Activated T-cell treated with anti-CD3 and anti-CD28 coated beads for 24 hours (primary cell): ENCODE data around the gene BCL2L1.
A peak's percentile ranks its signal among the peaks of the same experiment; 100 is the strongest.

Source experiments
- DNase-seq: peaks from one replicate; pipeline ENCODE4 v3.0.0-alpha.2; 2020; ENCODE audit warnings: low read depth

Gene BCL2L1

DNA sequence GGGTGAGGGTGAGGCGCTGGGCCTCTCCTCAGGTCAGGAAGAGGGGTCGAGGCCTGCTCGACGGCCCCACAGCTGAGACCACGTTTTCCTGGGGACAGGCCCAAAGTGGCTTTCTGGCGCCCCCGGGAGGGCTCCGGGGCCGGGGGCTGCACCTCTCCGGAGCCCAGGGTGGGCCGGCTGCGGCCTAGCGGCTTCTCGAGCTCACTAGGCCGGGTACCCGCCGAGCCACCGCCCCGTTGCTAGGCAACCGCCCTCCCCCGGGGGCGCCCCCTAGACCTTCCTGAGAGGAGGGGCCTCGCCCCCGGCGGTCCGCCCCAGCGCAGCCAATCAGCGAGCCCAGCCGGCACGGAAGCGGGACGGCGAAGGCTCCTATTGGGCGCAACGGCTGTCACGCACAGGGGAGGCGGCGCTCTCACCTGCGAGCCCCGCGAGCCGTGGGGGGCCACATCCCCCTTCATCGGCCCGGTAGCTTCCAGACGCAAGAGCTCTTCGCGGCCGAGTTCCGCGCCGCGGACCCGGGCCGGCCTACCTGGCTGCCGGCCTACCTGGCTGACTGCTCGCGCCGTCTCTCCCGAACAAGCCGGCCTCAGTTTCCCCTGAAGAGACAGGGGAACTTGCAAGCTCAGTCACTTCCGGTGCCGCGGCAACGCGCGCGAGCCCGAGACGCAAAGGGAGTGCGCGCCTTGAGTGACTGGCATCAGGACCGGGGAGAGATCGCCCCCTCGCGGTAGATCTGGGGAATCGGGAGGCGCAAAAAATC, 831 bp upstream of the BCL2L1 start:
- DNase-seq = peak; percentile 99

DNA sequence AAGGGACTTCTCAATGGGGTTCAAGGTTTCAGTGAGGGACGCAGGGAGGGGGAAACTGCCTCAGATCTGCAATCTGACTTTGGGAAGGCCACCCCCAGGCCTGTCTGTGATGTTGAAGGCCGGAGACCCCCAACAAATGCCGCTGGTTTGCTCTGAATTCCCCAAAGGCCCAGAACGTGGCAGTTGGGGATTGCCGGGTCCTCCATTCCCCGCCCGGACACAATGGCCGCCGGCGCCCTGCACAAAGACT, 326 bp upstream of the BCL2L1 start:
- no peak for DNase-seq

DNA sequence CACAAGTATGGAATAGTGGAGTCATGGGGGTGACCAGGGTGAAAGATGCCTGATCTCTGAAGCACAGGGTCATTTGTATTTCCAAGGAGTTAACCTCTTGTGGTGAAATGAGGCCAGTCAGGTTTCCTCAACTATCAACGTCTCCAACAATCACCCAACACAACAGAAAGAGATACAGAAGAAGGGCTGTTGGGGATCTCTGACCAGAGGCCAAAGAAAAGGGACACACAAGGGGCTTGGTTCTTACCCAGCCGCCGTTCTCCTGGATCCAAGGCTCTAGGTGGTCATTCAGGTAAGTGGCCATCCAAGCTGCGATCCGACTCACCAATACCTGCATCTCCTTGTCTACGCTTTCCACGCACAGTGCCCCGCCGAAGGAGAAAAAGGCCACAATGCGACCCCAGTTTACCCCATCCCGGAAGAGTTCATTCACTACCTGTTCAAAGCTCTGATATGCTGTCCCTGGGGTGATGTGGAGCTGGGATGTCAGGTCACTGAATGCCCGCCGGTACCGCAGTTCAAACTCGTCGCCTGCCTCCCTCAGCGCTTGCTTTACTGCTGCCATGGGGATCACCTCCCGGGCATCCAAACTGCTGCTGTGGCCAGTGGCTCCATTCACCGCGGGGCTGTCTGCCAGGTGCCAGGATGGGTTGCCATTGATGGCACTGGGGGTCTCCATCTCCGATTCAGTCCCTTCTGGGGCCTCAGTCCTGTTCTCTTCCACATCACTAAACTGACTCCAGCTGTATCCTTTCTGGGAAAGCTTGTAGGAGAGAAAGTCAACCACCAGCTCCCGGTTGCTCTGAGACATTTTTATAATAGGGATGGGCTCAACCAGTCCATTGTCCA, 1.0 kb downstream of the BCL2L1 start:
- DNase-seq = no peak

DNA sequence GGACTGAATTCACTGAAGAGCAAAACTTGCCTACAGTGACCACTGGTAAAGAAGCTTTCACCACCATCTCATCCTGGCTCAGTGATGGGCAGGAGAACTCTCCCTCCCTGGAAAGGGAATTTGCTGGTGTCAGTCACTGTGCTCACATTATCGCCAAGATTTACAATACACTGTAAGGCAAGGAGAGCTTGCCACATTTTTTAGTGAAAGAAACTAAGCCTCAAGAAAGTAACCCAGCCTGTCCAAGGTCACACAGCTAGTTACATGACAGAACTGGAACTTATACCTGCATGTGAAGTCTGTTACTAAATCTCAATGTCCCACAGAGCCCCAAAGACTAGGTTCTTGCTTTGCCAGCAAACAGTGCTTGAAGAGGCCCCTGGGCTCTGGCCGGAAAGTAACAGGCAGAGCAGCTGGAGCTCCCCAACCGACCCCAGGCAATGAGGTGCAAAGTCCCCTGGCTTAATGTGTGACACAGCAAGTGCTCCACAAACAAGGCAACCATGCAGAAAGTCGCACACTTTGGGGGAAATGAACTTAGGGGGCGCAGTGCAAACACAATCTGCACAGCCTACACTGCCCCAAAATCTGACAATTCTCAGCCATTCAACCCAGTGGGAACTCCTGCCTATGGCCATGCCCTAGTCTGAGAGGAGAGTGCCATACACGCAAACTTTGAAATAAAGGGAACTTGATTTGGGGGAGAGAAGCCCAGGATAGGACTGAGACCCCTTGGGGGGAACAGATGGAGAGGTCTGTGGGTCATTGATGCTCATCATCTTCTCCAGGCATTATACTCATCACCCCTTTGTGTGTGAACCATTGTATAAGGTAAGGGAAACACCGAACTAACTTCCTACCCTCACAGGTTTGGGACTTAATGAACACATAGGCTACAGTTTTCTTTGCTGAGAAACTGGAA, 1.9 kb downstream of the BCL2L1 start:
- DNase-seq = no peak

DNA sequence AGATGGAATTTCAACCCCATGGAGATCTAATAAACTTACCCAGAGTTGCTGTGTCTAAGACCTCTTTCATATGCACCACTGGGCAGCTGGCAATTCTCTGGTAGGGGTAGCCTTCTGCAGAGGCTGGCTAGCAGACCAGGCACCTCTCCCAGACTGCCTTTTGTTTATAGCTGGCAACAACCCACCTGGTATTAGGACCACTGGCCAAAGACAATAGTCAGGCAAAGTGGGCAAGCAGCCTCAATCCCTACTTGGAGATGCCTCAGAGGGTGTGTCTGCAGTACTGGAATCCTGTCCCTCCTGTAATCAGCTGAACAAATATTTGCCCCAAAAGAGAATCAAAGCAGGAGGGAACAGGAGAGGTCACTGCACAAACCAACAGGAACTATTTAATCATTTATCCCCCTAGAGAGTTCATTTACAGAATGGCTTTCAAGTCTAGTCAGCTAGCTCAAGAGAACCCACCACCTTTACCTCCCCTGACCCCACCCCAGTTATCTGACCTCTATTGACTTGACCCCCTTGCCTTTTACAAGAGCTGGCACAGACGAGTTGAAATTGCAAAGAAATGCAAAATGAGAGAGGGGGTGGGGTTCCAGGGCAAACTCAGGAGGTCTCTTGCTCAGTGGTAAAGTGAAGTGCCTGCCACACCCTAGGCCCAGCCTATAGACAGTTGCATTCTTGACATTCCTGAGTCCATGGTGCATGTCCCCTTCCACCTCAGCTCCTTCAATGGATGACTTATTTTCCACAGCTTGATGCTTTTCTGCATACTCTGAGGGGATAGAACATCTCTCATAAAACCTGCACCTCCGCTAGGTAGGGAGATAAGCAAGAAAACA, 2.8 kb downstream of the BCL2L1 start:
- DNase-seq = no peak

DNA sequence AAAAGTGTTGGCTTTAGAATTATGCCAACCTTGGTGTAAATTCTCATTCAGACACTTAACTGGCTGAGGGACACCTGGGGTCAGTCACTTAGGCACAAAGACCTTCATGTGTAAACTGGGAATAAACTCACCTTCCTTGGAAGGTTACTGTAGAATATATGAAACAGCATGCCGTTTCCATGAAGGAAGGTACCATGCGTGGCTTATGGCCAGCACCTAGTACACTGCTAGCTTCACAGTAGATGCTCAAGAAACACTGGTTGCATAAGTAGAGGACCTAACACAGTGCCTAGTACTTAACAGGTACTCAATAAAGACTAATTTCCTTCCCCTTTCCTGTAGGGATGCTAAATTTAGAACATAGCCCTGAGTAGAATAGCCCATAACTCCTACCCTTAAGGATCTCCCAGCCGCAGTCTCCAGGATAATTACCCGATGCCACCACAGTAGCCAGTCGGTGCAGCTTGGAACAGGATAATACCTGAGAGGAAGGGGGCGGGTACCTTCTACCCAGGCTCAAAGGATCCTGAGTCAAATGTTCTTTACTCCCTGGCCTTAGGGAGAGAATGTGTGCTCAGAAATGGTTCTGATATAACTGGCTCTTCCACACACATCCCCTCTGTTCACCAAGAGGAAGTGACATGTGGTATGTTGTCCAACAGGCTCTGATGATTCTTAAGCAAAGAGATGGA, 3.6 kb downstream of the BCL2L1 start:
- DNase-seq = no peak

DNA sequence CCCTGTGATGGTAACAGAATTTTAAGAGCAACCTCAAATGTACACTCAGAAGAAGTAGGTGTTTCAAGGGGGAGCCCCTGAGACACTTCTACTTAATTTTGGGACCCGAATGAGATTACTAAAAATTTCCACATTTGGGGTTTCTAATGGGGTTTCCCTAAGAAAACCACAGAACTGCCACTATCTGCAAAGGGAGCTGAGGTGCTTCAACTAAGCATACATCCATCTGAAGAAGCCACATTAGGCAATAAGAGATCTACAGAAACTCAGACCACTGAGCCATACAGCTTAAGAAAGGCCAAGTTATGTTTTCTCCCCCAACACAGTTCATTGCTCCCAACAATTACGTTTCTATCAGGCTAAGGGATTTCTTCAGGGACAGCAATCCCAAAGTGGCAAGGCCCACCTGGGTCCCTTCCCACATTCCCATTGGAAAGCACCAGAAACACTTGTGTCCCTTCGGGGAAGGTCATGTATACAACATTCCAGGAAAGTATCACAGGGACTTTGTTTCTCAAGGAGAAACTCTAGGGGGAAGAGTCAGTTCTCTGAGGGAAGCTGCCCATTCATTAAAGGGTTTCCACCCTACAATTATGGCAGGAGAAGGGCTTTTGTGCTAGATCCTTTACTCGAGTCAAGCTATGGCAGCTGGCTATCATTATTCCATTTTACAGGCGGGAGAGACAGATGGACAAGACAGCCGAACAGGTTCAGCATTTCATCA, 5.0 kb downstream of the BCL2L1 start:
- no peak for DNase-seq

DNA sequence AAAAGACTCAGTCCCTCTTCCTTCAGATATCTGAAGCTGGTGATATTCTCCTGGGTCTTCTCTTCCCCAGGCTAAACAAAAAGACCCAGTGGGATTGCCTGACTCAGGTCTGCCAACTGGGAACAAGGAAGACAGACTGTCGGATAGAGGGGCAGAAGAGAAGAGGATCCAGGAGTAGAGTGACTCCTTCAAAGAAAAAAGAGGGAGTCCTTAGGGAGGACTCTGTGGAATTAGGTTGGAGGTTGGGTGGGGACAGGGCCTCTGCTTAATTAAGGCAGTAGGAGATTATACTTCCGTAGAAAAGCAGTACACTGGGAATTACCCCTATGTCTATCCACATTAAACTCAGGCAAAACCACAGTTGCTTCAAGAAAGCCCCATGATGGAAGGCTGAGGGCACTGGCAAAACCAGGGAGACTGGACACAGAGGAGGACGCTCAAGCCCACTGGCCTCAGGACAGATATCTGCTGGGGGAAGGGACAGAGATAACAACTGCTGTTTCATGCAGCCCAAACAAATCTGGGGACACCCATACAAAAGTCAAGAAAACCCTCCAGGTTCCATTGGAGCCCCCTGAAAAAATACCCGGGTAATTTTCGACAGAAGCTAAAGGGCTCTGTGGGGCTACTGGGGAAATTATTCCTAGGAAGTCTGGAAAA, 5.7 kb downstream of the BCL2L1 start:
- no peak for DNase-seq

DNA sequence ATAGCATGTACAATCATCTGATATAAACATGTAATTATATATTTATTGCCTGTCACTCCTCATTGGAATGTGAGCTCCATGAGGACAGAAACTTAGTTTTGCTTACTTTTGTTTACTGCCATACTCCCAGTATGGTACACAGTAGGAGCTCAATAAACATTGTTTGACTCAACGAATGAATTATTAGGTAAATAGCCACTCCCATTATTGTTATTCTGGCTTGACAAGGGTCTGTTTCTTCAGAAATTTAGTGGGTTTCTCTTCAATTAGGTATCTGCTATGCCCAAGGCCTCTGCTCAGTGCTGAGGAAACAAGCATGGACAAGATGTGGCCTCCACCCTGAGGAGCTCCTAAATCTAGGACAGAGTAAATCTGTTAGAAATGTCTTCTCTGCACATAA, 6.3 kb downstream of the BCL2L1 start:
- no peak for DNase-seq

DNA sequence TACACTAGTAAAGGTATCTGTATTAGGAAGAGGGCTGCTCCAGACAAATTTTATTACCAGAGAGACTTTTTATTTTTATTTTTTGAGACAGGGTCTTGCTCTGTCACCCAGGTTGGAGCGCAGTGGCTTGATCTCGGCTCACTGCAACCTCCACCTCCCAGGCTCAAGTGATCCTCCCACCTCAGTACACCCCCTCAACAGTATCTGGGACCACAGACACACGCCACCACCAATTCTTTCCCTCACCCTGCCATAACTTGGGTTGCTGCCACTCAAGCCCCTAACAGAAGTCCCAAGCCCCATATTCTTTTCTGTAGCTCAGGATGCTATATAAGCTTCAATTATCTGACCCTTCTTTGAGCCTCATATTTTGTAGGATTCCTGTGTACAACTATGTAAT, 6.9 kb downstream of the BCL2L1 start:
- DNase-seq = no peak

DNA sequence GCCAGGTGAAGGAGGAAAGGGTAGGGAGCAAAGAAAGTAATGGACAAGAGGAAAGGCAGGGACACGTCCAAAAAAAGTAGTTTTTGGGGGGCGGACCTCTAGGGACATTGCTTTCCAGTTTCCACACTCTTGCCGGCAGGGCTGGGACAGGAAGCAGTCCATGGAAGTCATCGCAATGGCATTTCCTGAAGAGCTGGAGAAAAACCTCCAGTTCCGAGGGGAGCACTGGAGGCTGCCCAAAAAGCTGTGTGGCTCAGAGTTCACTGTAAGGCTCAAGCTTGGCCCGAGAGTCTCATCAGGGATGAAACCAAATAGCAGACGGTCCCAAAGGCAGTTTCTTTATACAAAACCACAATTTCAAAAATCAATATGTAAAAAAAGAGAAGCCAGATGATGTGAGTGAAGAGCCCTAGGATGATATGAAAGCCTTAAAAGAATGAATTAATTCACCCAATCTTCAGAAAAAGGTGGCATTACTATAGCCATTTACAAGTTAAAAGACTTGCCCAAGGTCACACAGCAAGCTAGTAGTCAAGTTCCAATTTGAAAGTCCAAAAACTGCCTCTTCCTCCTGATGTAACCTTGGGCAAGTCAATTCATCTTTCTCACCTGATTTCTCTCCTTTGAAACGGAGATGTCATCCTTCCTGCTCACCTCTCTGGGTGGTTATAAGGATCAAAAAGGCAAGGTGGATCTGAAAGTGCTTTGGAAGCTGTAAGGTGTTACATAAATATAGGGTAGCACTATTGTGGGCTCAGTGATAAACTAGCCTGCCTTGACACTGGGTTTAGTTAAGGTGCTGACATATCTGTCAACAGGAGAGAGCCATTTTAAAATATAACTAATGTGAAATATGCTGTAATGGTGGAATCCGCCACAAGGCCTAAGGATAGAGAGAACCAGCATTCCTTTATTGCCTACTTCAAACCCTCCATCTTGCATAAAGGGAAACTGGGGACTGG, 9.1 kb downstream of the BCL2L1 start:
- DNase-seq = no peak

DNA sequence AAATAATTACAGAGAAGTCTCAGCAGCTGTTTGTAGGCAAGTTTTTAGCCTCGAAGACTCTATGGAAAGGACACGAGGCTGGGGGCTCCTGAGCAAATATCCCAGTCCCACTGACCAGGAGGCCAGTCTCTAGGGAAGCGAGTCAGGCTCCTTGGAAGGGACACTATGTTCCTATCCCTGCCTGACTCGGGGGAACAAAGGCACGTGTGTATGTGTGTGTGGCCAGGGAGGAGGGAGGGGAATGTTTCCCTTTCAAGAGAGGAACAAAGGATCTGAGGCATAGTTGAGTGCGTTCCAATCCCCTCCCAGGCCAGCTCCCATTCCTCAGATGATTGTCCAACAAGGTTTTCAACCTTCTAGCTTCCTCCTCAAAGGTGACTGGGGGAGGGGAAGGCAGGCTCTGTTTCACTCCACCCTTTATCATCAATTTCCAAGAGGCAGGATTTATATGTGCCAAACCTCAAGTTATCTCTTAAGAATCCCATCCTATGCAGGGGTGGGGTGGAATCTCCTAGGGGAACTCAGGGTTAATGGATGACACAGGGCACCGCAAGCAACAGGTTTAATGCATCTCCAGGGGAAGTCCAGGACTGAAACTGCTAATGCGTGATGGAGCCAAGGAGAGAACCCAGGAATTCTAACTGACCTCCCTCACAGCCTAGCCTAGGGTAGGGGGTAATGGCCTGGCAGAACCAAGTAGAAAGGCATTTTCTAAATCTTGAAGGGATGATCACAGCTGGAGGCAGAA, 9.9 kb downstream of the BCL2L1 start:
- no peak for DNase-seq

DNA sequence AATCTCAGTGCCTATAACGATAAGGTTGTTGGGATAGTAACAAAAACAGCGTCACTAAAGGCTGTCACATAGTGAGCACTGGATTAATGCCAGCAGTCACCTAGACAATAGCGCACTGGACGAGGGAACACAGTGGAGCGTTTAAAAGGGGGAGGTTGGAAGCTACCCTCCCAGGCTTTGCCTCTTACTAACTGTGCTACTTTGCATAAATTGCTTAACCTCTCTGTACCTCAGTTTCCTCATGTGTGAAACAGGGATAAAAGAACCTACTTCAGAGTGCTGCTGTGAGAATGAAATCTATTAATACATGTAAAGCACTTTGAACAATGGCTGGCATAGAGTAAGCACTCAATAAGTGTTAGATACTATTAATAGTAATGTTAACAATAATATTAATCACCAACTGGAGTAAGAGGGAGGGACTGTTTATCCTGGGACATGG, 10.5 kb downstream of the BCL2L1 start:
- no peak for DNase-seq

DNA sequence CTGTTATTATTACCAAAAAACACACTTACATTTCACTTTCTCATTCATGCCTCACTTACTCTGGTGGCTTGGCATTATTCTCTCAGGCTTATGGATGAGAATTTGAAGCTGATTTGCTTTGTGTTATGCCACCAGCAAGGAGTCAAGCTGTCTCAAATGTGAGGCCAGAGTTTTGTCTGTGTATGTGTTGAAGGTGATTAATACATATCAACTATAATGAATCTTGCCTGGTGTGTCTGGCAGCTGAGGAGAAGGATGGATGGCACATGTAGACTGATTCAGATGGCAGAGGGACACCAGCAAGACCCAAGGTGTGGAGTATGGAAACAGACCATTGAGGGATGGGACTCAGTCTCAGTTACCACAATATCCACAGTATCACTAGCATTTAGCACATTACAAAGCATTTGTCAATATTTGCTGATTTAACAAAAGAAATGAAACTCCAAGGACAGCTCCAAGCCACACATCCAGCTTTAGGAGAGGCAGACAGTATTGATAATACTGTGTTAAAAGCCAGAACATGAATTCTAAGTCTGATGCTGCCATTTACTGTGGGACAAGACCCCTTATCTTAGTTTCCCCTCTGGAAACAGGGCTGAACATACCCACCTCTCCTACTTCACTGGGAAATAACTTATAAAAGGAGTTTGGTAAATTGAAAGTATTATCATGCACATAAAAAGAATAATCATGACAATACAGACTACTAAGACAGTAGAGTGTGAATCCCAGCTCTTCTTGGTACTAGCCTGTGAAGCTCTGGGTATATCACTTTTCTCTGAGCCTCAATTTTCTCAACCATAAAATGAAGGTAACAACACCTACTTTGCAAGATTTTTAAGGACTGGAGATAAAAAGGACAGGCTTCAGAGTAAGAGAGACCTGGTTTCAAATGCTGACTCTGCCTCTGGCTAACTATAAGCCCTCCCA, 11.2 kb downstream of the BCL2L1 start:
- DNase-seq = no peak

DNA sequence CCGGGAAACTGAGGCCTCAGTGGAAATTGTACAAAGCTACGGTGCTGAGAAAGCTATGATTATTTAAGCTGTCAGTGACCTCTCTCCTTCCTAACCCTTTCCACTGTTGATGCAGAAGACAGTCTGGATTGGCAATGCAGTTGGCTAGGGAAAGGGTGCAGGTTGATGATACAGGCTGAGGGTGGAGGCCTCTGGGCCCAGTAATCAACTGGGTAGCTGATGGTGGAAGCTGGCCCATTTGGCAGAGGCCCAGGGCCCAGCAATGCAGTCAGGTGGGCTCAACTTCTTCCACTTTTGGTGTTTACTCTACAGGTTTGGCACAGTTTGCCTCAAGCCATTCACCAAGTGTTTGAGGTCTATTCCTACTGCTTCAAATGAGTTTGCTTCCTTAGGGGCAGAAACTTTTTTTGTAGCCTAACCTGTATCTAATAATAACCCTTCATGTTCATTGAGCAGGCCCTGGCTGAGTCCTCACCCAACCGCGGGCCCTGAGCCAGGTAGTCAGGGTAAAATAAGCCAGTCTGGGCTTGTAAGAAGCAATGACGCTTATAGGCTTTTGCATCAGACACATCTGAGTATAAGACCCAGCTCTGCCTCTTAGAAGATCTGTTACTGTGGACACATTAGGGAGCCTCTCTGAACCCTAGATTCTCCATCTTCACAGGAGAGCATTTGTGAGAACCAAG, 12.1 kb downstream of the BCL2L1 start:
- DNase-seq = no peak

DNA sequence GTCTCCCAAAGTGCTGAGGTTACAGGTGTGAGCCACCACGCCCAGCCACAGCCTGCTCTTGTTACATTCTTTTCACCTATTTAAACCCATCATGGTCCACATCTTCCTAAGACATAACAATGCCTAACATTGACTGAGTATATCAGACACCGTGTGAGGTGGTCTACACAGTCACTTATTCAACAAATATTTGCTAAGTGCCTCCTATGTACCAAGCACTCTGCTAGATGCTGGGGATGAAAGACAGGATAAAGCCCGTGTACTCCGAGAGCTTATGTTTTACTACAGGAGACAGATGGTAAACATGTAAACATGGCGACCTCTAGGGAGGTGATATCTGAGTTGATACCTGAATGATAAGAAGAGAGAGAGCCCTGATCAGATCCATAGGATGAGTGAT, 12.7 kb downstream of the BCL2L1 start:
- no peak for DNase-seq
